OCI-LY7 (cell line): ENCODE results near the gene WNK4. TPM values are rescaled to one million over a fixed set of nuclear protein-coding genes. Genes with fewer than 3 reads are reported as not detected.

ENCODE experiments used
- BruUV-seq: library from RNA; stranded (reverse); fragments of 400-500 nt; replicated peaks from 2 replicates; lab custom pipeline; 2021; lab: Mats Ljungman, UMichigan
- CTCF ChIA-PET: fragments of 300-600 bp; sonication (Branson Sonifier 250); formaldehyde crosslinking; loops from one replicate; lab custom pipeline; 2022; ENCODE audit warnings: antibody characterized with exemption; ENCODE audit not compliant: unreplicated experiment; lab: Charles Lee
- POLR2A ChIA-PET: fragments of 300-600 bp; sonication (Branson Sonifier 250); formaldehyde crosslinking; loops from one replicate; lab custom pipeline; 2022; ENCODE audit warnings: antibody characterized with exemption; lab: Charles Lee
- DNase-seq: peaks from one replicate; pipeline ENCODE4 v3.0.0-alpha.2; 2015; ENCODE audit warnings: low spot score
- H2AFZ ChIP-seq: fragments of 200-600 bp; sonication (generic), shearing (Covaris generic); 2 replicates; pipeline ENCODE4 v1.6.1; 2014; ENCODE audit warnings: mild to moderate bottlenecking, antibody characterized with exemption, low read length, moderate library complexity
- H3K27ac ChIP-seq: fragments of 200-600 bp; sonication (generic); 2 replicates; pipeline ENCODE4 v1.5.1; 2014; ENCODE audit warnings: mixed run types, low read depth, mild to moderate bottlenecking, moderate library complexity, low read length, inconsistent platforms; ENCODE audit not compliant: poor library complexity, severe bottlenecking
- H3K36me3 ChIP-seq: fragments of 200-600 bp; sonication (generic); 2 replicates; pipeline ENCODE4 v1.6.1; 2014; ENCODE audit warnings: mild to moderate bottlenecking, antibody characterized with exemption, low read length, moderate library complexity, mixed read lengths; ENCODE audit not compliant: insufficient read depth
- H3K4me1 ChIP-seq: fragments of 200-600 bp; sonication (generic); 2 replicates; pipeline ENCODE4 v1.5.1; 2014; ENCODE audit warnings: mild to moderate bottlenecking, low read length; ENCODE audit not compliant: insufficient read depth, poor library complexity, severe bottlenecking
- H3K4me2 ChIP-seq: fragments of 200-600 bp; sonication (generic); 2 replicates; pipeline ENCODE4 v1.6.1; 2014; ENCODE audit warnings: mild to moderate bottlenecking, low read length
- H3K4me3 ChIP-seq: fragments of 200-600 bp; sonication (generic); 2 replicates; pipeline ENCODE4 v1.5.1; 2014; ENCODE audit warnings: mild to moderate bottlenecking, low read depth, low read length; ENCODE audit not compliant: poor library complexity, severe bottlenecking
- H3K79me2 ChIP-seq: fragments of 200-600 bp; sonication (generic); 2 replicates; pipeline ENCODE4 v1.6.1; 2016; ENCODE audit warnings: low read depth, mild to moderate bottlenecking, low read length, moderate library complexity, mixed read lengths; ENCODE audit not compliant: insufficient read depth
- H3K9me2 ChIP-seq: fragments of 200-600 bp; sonication (generic); 2 replicates; pipeline ENCODE4 v1.6.1; 2016; ENCODE audit warnings: mild to moderate bottlenecking, low read length, mixed read lengths; ENCODE audit not compliant: insufficient read depth
- H3K9me3 ChIP-seq: fragments of 200-600 bp; sonication (generic); 2 replicates; pipeline ENCODE4 v1.6.1; 2014; ENCODE audit warnings: mild to moderate bottlenecking, mixed run types, low read length, mixed read lengths
- H4K20me1 ChIP-seq: fragments of 200-600 bp; sonication (generic); 2 replicates; pipeline ENCODE4 v1.6.1; 2014; ENCODE audit warnings: mild to moderate bottlenecking, antibody characterized with exemption, low read length, moderate library complexity, mixed read lengths; ENCODE audit not compliant: insufficient read depth
- CTCF ChIP-seq: fragments of 200-600 bp; sonication (generic); conservative IDR thresholded peaks from 2 replicates; pipeline ENCODE4 v1.5.1; 2014; ENCODE audit warnings: mild to moderate bottlenecking, antibody characterized with exemption, low read length, moderate library complexity, mixed read lengths
- EZH2phosphoT487 ChIP-seq: fragments of 200-600 bp; sonication (generic); IDR thresholded peaks from 2 replicates; pipeline ENCODE4 v1.6.1; 2018; ENCODE audit warnings: low read depth, borderline replicate concordance, mild to moderate bottlenecking, mixed run types, antibody characterized with exemption, low read length, moderate library complexity, mixed read lengths
- intact Hi-C: fragments of 100-400 bp; cut with micrococcal nuclease; formaldehyde crosslinking; loops from one replicate; pipeline ENCODE4 v1.10.0; 2022; ENCODE audit not compliant: unreplicated experiment
- total RNA-seq, 2 experiments: library from RNA; depleted of rRNA in 1 of 2; stranded (reverse); fragments of >200 nt in 1 of 2; shearing (Covaris generic) in 1 of 2; gene quantifications; 2 replicates each; pipeline ENCODE4 v1.2.3, GENCODE V29; 2014 to 2022

Gene WNK4
- total RNA-seq, 2 experiments from 2014 or later, result 2.4 to 8.3 TPM

- TF ChIP-seq EZH2phosphoT487 (no peak), CTCF (no peak)
- Histone ChIP-seq H3K36me3 (peaks cover 4% of the 10 kb centered on the region; the same call in 1 of the 2 replicates), H3K27ac (peak within 1 kb of the TSS; percentile 69), H3K4me1 (peaks cover 25% of the 10 kb centered on the region), H4K20me1 (no peaks in the 10 kb centered on the region), H3K79me2 (peaks cover 19% of the 10 kb centered on the region), H3K9me2 (no peaks in the 10 kb centered on the region), H3K4me3 (peak within 1 kb of the TSS; percentile 75), H2AFZ (peak within 1 kb of the TSS; percentile 96), H3K9me3 (no peaks in the 10 kb centered on the region), H3K4me2 (peak within 1 kb of the TSS; percentile 83)
- intact Hi-C loops, result no loop called here
- ChIA-PET POLR2A (no interaction called here), CTCF (no interaction called here)
- peak; percentile 97 for DNase-seq
- no TSS peak for BruUV-seq
Observed at GRCh38 chr17:42744806-42745617, 35.4 kb upstream of the WNK4 start, which contains the start of gene EZH1. TSS of gene EZH1 (minus strand) at chr17:42745040. CDS start at chr17:42728941, 16,099 bp downstream.

GRCh38 chr17:42748202-42748907 is 32.1 kb upstream of the WNK4 start:
- H3K9me3 ChIP-seq, result no peaks in the 10 kb centered on the region
- H4K20me1 ChIP-seq, result no peaks in the 10 kb centered on the region
- no peaks in the 10 kb centered on the region for H3K9me2 ChIP-seq
- no peak overlapping the region for H2AFZ ChIP-seq
- peaks cover 8% of the 10 kb centered on the region for H3K79me2 ChIP-seq
- intact Hi-C loops, result no loop called here
- ChIA-PET CTCF (no interaction called here), POLR2A (interaction anchor here (0.6 to 0.7 kb wide), 3 partner anchors 15 to 237 kb away, joined by 3 to 8 read pairs (median 3); no protein-coding TSS in a partner anchor)
- no peak for DNase-seq
- TF ChIP-seq EZH2phosphoT487 (no peak), CTCF (no peak)
- H3K27ac ChIP-seq, result no peak overlapping the region
- H3K4me1 ChIP-seq, result peaks cover 11% of the 10 kb centered on the region
- no peak overlapping the region for H3K4me3 ChIP-seq
- no peak overlapping the region for H3K4me2 ChIP-seq
- no peaks in the 10 kb centered on the region for H3K36me3 ChIP-seq
- no TSS peak for BruUV-seq
